Endothelial cell of hepatic sinusoid (primary cell): ENCODE data around the gene CEACAM20.
"Not testable (repeated sequence)": the region's sequence is repeated elsewhere in the genome, so short reads cannot be mapped to it uniquely, and the experiment has no call there.

Experiments
- in situ Hi-C: cut with HindIII; loops from 2 replicates; pipeline ENCODE4 v1.10.0; 2017; ENCODE audit warnings: low sequenced_read_pairs

CEACAM20 gene

GRCh38 chr19:44529536-44529935 lies at the start of gene CEACAM20:
TSS of gene CEACAM20 (minus strand) at chr19:44529675. CDS start at chr19:44529509, 166 bp downstream.
- in situ Hi-C loops = no loop called here

GRCh38 chr19:44577566-44577874 lies 48.0 kb upstream of the CEACAM20 start:
- in situ Hi-C loops = loop anchor here (5.0 kb wide), 2 partner anchors 65 to 70 kb away; partner anchors contain the start of gene PVR

- in situ Hi-C loops = loop anchor here (5.0 kb wide), 2 partner anchors 65 to 70 kb away; partner anchors contain the start of gene PVR
These were observed 47.5 kb upstream of the CEACAM20 start for GRCh38 chr19:44576843-44577565.

- in situ Hi-C loops = loop anchor here (5.0 kb wide), 2 partner anchors 67 to 68 kb away; partner anchors contain the start of gene PVR
These were observed 45.7 kb upstream of the CEACAM20 start for GRCh38 chr19:44575116-44575700.

GRCh38 chr19:44574186-44574950 lies 44.9 kb upstream of the CEACAM20 start:
- in situ Hi-C loops = no loop called here

- in situ Hi-C loops = no loop called here
These were observed 44.2 kb upstream of the CEACAM20 start for GRCh38 chr19:44573627-44574026.

GRCh38 chr19:44573183-44573582 lies 43.7 kb upstream of the CEACAM20 start:
- in situ Hi-C loops = no loop called here

GRCh38 chr19:44572581-44572900 lies 43.1 kb upstream of the CEACAM20 start:
- in situ Hi-C loops = no loop called here

- in situ Hi-C loops = no loop called here
These were observed 42.5 kb upstream of the CEACAM20 start for GRCh38 chr19:44571830-44572580.

GRCh38 chr19:44570984-44571684 lies 41.7 kb upstream of the CEACAM20 start:
- in situ Hi-C loops = no loop called here

GRCh38 chr19:44570603-44570983 lies 41.1 kb upstream of the CEACAM20 start:
- in situ Hi-C loops = no loop called here

- in situ Hi-C loops = no loop called here
These were observed 38.3 kb upstream of the CEACAM20 start for GRCh38 chr19:44567745-44568144.

GRCh38 chr19:44566984-44567383 lies 37.5 kb upstream of the CEACAM20 start:
- in situ Hi-C loops = no loop called here

- in situ Hi-C loops = not testable (repeated sequence)
These were observed 33.7 kb upstream of the CEACAM20 start for GRCh38 chr19:44563086-44563655.

- in situ Hi-C loops = no loop called here
These were observed 28.5 kb upstream of the CEACAM20 start for GRCh38 chr19:44557933-44558332.

- in situ Hi-C loops = no loop called here
These were observed 25.3 kb upstream of the CEACAM20 start for GRCh38 chr19:44554641-44555246.

GRCh38 chr19:44553478-44554171 lies 24.1 kb upstream of the CEACAM20 start:
- in situ Hi-C loops = no loop called here

- in situ Hi-C loops = no loop called here
These were observed 22.8 kb upstream of the CEACAM20 start for GRCh38 chr19:44552324-44552723.

GRCh38 chr19:44551850-44552249 lies 22.4 kb upstream of the CEACAM20 start:
- in situ Hi-C loops = no loop called here
